ENCODE measurements around the gene BACH1.
"Not testable (repeated sequence)": the region's sequence is repeated elsewhere in the genome, so short reads cannot be mapped to it uniquely, and the experiment has no call there.

The BACH1 gene

GRCh38 chr21:29356810-29357209, 58.1 kb downstream of the BACH1 start:
- not testable (repeated sequence) for H3K79me2 ChIP-seq (ENCODE audit: control insufficient read depth, low read length); H3K27me3 ChIP-seq (ENCODE audit: control insufficient read depth, low read length); H3K9me3 ChIP-seq (ENCODE audit: control insufficient read depth, insufficient read depth, low read length); H3F3A ChIP-seq (ENCODE audit: control insufficient read depth, insufficient read depth); H4K20me1 ChIP-seq (ENCODE audit: control insufficient read depth, insufficient read depth, low read depth, low read length); H3K9me2 ChIP-seq (replicated peaks; ENCODE audit: control insufficient read depth, low read length); H3K4me3 ChIP-seq (ENCODE audit: low read length); H3K4me1 ChIP-seq (ENCODE audit: control insufficient read depth, low read length); H3K4me2 ChIP-seq (ENCODE audit: low read length); H3K36me3 ChIP-seq (ENCODE audit: control insufficient read depth, low read length); H3K27ac ChIP-seq (ENCODE audit: low read depth, low read length)

GRCh38 chr21:29359718-29360117, 61.0 kb downstream of the BACH1 start:
- Histone ChIP-seq H4K20me1 (ENCODE audit: control insufficient read depth, insufficient read depth, low read depth, low read length) (no peaks in the 10 kb centered on the region), H3K9me2 (replicated peaks; ENCODE audit: control insufficient read depth, low read length) (no peaks in the 10 kb centered on the region), H3K27ac (ENCODE audit: low read depth, low read length) (no peak overlapping the region), H3K36me3 (ENCODE audit: control insufficient read depth, low read length) (peaks cover 1% of the 10 kb centered on the region; the same call in 1 of the 2 replicates), H3K27me3 (ENCODE audit: control insufficient read depth, low read length) (no peaks in the 10 kb centered on the region), H3K4me1 (ENCODE audit: control insufficient read depth, low read length) (no peaks in the 10 kb centered on the region), H3K4me3 (ENCODE audit: low read length) (no peak overlapping the region), H3K9me3 (ENCODE audit: control insufficient read depth, insufficient read depth, low read length) (peaks cover 3% of the 10 kb centered on the region; the same call in 1 of the 2 replicates), H3F3A (ENCODE audit: control insufficient read depth, insufficient read depth) (no peaks in the 10 kb centered on the region), H3K79me2 (ENCODE audit: control insufficient read depth, low read length) (no peaks in the 10 kb centered on the region), H3K4me2 (ENCODE audit: low read length) (no peak overlapping the region)
- TF ChIP-seq, protein P1, sequence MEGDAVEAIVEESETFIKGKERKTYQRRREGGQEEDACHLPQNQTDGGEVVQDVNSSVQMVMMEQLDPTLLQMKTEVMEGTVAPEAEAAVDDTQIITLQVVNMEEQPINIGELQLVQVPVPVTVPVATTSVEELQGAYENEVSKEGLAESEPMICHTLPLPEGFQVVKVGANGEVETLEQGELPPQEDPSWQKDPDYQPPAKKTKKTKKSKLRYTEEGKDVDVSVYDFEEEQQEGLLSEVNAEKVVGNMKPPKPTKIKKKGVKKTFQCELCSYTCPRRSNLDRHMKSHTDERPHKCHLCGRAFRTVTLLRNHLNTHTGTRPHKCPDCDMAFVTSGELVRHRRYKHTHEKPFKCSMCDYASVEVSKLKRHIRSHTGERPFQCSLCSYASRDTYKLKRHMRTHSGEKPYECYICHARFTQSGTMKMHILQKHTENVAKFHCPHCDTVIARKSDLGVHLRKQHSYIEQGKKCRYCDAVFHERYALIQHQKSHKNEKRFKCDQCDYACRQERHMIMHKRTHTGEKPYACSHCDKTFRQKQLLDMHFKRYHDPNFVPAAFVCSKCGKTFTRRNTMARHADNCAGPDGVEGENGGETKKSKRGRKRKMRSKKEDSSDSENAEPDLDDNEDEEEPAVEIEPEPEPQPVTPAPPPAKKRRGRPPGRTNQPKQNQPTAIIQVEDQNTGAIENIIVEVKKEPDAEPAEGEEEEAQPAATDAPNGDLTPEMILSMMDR (IDR thresholded peaks at IDR 0.05; ENCODE audit: low read depth, low read length, poor library complexity, severe bottlenecking) = no peak
- TF ChIP-seq EZH2phosphoT487 (IDR thresholded peaks at IDR 0.05; ENCODE audit: borderline replicate concordance, low read length) = no peak

GRCh38 chr21:29360799-29361765, 62.4 kb downstream of the BACH1 start:
- no peak for TF ChIP-seq EZH2phosphoT487 (IDR thresholded peaks at IDR 0.05; ENCODE audit: borderline replicate concordance, low read length)
- TF ChIP-seq, protein P1 (IDR thresholded peaks at IDR 0.05; ENCODE audit: low read depth, low read length, poor library complexity, severe bottlenecking) = peak; percentile 26
- Histone ChIP-seq H3K27me3 (ENCODE audit: control insufficient read depth, low read length) (no peaks in the 10 kb centered on the region), H3K4me2 (ENCODE audit: low read length) (no peak overlapping the region), H3K27ac (ENCODE audit: low read depth, low read length) (no peak overlapping the region), H3K4me3 (ENCODE audit: low read length) (no peak overlapping the region), H3K36me3 (ENCODE audit: control insufficient read depth, low read length) (no peaks in the 10 kb centered on the region), H4K20me1 (ENCODE audit: control insufficient read depth, insufficient read depth, low read depth, low read length) (no peaks in the 10 kb centered on the region), H3K9me2 (replicated peaks; ENCODE audit: control insufficient read depth, low read length) (no peaks in the 10 kb centered on the region), H3K9me3 (ENCODE audit: control insufficient read depth, insufficient read depth, low read length) (no peaks in the 10 kb centered on the region), H3F3A (ENCODE audit: control insufficient read depth, insufficient read depth) (no peaks in the 10 kb centered on the region), H3K79me2 (ENCODE audit: control insufficient read depth, low read length) (no peaks in the 10 kb centered on the region), H3K4me1 (ENCODE audit: control insufficient read depth, low read length) (no peaks in the 10 kb centered on the region)

GRCh38 chr21:29362758-29363157, 64.0 kb downstream of the BACH1 start:
- no peak overlapping the region for H3K27ac ChIP-seq (ENCODE audit: low read depth, low read length)
- TF ChIP-seq, protein P1 (IDR thresholded peaks at IDR 0.05; ENCODE audit: low read depth, low read length, poor library complexity, severe bottlenecking) = no peak
- TF ChIP-seq EZH2phosphoT487 (IDR thresholded peaks at IDR 0.05; ENCODE audit: borderline replicate concordance, low read length) = no peak
- no peaks in the 10 kb centered on the region; the same call in 1 of the 2 replicates for H3K9me3 ChIP-seq (ENCODE audit: control insufficient read depth, insufficient read depth, low read length)
- no peaks in the 10 kb centered on the region for H3K27me3 ChIP-seq (ENCODE audit: control insufficient read depth, low read length)
- no peaks in the 10 kb centered on the region for H3K9me2 ChIP-seq (replicated peaks; ENCODE audit: control insufficient read depth, low read length)
- no peaks in the 10 kb centered on the region for H3K79me2 ChIP-seq (ENCODE audit: control insufficient read depth, low read length)
- H4K20me1 ChIP-seq (ENCODE audit: control insufficient read depth, insufficient read depth, low read depth, low read length) = no peaks in the 10 kb centered on the region
- H3F3A ChIP-seq (ENCODE audit: control insufficient read depth, insufficient read depth) = no peaks in the 10 kb centered on the region
- no peaks in the 10 kb centered on the region for H3K4me1 ChIP-seq (ENCODE audit: control insufficient read depth, low read length)
- no peaks in the 10 kb centered on the region for H3K36me3 ChIP-seq (ENCODE audit: control insufficient read depth, low read length)
- H3K4me3 ChIP-seq (ENCODE audit: low read length) = no peak overlapping the region
- H3K4me2 ChIP-seq (ENCODE audit: low read length) = no peak overlapping the region
